T-helper 22 cell (primary cell): ENCODE data around the gene CENPB.
A peak's percentile ranks its signal among the peaks of the same experiment; 100 is the strongest.

ENCODE experiments used
- DNase-seq: peaks from one replicate; pipeline ENCODE4 v3.0.0-alpha.2; 2020; ENCODE audit warnings: low read depth

Gene CENPB

GRCh38 chr20:3788685-3789155 is 2.2 kb upstream of the CENPB start:
- DNase-seq: no peak

GRCh38 chr20:3787324-3788014 is 929 bp upstream of the CENPB start:
- no peak for DNase-seq

GRCh38 chr20:3786126-3786484 is 435 bp downstream of the CENPB start:
- DNase-seq: peak; percentile 25

- no peak for DNase-seq
These were observed 1.1 kb downstream of the CENPB start for GRCh38 chr20:3785240-3786125.

GRCh38 chr20:3784863-3785239 is 1.7 kb downstream of the CENPB start:
- no peak for DNase-seq

GRCh38 chr20:3784216-3784853 is 2.2 kb downstream of the CENPB start:
- DNase-seq: no peak

- no peak for DNase-seq
These were observed 2.9 kb downstream of the CENPB start for GRCh38 chr20:3783511-3784195.

GRCh38 chr20:3783068-3783489 is 3.5 kb downstream of the CENPB start:
- no peak for DNase-seq

GRCh38 chr20:3782597-3782996 is 3.9 kb downstream of the CENPB start:
- no peak for DNase-seq

GRCh38 chr20:3781153-3781910 is 5.2 kb downstream of the CENPB start, which contains the start of gene SPEF1:
SPEF1 (minus strand) TSS chr20:3781448; CDS start chr20:3781287, 161 bp downstream.
- peak; percentile 28 for DNase-seq

GRCh38 chr20:3778976-3779375 is 7.6 kb downstream of the CENPB start:
- no peak for DNase-seq

GRCh38 chr20:3777716-3778629 is 8.6 kb downstream of the CENPB start:
- DNase-seq: peak; percentile 17

- no peak for DNase-seq
These were observed 9.2 kb downstream of the CENPB start for GRCh38 chr20:3777381-3777715.

- no peak for DNase-seq
These were observed 11.0 kb downstream of the CENPB start for GRCh38 chr20:3775457-3776108.

GRCh38 chr20:3771552-3772058 is 14.9 kb downstream of the CENPB start:
- DNase-seq: no peak

- peak; percentile 89 for DNase-seq
These were observed 18.0 kb downstream of the CENPB start for GRCh38 chr20:3768342-3769130.

GRCh38 chr20:3767427-3768341 is 18.9 kb downstream of the CENPB start, which contains the start of gene ADISSP:
ADISSP (minus strand) TSS chr20:3767753; CDS start chr20:3760100, 7,653 bp downstream.
- peak; percentile 93 for DNase-seq

GRCh38 chr20:3767110-3767426 is 19.5 kb downstream of the CENPB start:
- DNase-seq: no peak
